Cardiac fibroblast (primary cell): ENCODE results near the gene TRMT44.
A peak's percentile ranks its signal among the peaks of the same experiment; 100 is the strongest.

Source experiments
- DNase-seq, 2 donors: peaks; one replicate each; pipeline versions ENCODE4 v3.0.0 to v3.0.0-alpha.2; 2010; ENCODE audit warnings: low read depth in 2 of 2
- H3K4me3 ChIP-seq, 2 donors: replicated peaks in 1 of 2; 1 replicate in 1 of 2; 2 replicates in 1 of 2; pipeline ENCODE4 v1.5.1; 2011; ENCODE audit warnings: low read depth in 2 of 2, low read length in 2 of 2, mild to moderate bottlenecking in 2 of 2, moderate library complexity in 1 of 2
- TF ChIP-seq, protein P1 (sequence below): IDR thresholded peaks from one replicate; pipeline ENCODE4 v1.5.1; 2011; ENCODE audit warnings: low read depth, mild to moderate bottlenecking, low read length, inconsistent platforms

Gene TRMT44

DNA sequence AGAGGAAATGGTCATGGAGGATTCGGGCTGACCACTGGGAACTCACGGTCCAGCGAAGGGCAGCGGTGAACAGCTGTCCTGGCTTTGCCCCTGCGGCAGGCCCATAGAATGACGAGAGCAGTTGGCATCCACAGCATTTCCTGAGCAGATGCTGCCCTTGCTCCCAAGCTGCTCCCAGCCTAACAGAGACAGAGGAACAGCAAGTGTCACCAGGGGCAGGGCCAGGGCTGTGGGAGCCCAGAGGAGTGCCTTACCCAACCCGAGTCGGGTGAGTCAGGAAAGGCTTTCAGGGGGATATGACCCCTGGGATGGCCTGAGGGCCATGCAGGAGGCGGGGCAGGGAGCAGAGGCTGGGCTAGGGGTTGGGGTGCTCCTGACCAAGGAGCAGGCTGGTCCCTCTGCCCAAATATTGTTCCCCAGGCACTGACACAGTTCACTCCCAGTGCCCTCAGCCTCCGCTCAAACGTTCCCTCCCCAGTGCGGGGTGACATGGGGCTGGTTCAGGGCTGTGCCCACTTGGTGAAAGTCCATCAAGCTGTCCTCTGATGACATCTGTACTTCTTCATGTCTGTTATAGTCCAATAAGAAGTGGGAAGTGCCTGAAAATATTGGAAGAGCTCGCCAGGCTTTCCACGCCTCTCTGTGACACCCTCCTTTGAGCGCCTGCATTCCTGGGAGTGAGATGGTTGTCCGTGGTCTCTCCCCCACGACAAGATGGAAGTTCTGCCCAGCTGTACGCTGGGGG is 74.9 kb downstream of the TRMT44 start:
- TF ChIP-seq, protein P1, sequence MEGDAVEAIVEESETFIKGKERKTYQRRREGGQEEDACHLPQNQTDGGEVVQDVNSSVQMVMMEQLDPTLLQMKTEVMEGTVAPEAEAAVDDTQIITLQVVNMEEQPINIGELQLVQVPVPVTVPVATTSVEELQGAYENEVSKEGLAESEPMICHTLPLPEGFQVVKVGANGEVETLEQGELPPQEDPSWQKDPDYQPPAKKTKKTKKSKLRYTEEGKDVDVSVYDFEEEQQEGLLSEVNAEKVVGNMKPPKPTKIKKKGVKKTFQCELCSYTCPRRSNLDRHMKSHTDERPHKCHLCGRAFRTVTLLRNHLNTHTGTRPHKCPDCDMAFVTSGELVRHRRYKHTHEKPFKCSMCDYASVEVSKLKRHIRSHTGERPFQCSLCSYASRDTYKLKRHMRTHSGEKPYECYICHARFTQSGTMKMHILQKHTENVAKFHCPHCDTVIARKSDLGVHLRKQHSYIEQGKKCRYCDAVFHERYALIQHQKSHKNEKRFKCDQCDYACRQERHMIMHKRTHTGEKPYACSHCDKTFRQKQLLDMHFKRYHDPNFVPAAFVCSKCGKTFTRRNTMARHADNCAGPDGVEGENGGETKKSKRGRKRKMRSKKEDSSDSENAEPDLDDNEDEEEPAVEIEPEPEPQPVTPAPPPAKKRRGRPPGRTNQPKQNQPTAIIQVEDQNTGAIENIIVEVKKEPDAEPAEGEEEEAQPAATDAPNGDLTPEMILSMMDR = no peak
- no peak overlapping the region for H3K4me3 ChIP-seq
- DNase-seq = peak; percentile 28 to 72

DNA sequence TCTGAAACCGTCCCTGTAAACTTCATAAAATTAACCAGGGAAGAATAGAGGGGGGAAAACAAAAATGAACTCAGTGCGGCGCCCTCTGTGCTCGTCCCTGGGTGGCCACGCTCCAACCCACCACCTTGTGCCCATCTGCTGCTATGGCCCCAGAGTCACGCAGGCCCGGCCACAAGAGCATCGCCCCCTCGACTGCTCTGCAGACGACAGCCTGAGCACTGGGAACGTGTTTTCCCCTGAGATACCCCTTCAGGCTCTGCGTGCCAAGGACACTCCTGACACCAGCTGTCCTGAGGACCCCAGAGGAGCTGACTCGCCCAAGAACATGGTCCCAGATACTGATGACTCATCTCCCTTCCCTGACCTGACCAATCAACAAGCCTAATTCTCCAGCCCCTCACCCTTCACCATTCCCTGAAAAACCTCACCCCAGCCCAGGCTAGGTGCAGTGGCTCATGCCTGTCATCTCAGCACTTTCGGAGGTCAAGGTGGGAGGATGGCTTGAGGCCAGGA is 75.5 kb downstream of the TRMT44 start:
- no peak for DNase-seq
- TF ChIP-seq, protein P1 = no peak
- no peak overlapping the region for H3K4me3 ChIP-seq

DNA sequence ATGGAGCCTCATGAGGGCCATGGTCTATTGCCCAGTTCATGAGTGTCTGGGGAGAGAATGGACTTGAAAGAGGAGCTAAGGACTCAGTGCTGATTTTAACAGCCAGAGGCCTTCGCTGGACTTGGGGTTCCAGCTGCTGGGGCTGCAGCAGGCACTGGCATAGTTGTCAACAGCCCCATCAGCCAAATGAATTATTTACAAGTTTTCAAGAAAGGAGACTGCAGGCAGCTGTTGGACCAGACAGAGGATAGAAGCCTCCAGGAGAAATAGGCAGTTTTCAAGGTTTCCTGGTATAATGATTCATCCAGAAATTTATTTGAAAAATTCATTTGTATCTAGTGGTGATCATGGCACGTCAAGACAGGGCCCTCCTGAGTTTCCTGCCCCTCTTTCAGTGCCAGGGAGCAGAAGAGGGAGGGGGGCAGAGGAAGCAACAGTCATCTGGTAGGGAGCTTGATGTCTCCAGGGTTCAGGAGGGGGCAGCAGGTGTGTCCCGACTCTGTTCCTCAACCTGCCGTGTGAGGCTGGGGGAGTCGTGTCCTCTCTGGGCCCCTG is 76.5 kb downstream of the TRMT44 start:
- TF ChIP-seq, protein P1 = no peak
- no peak overlapping the region for H3K4me3 ChIP-seq
- DNase-seq = no peak

DNA sequence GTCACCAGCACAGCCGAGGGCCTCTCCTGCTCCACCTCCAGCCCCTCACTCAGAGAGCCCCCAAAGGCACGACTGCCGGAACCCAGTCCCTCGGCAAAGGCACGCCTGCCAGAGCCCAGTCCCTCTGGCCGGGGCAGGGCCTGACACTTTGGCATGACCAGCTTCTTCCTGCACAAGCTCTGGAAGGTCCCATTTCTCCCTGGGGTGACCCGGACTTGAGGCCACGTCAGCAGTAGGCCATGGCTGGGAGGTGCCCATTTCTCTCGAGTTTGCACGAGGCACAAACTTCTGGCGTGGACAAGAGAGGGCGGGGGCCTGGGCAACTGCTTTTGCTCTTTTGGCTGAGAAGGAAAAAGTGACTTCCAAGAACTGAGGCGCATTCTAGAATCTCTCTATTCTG is 77.4 kb downstream of the TRMT44 start:
- TF ChIP-seq, protein P1 = no peak
- DNase-seq = no peak
- H3K4me3 ChIP-seq = no peak overlapping the region

DNA sequence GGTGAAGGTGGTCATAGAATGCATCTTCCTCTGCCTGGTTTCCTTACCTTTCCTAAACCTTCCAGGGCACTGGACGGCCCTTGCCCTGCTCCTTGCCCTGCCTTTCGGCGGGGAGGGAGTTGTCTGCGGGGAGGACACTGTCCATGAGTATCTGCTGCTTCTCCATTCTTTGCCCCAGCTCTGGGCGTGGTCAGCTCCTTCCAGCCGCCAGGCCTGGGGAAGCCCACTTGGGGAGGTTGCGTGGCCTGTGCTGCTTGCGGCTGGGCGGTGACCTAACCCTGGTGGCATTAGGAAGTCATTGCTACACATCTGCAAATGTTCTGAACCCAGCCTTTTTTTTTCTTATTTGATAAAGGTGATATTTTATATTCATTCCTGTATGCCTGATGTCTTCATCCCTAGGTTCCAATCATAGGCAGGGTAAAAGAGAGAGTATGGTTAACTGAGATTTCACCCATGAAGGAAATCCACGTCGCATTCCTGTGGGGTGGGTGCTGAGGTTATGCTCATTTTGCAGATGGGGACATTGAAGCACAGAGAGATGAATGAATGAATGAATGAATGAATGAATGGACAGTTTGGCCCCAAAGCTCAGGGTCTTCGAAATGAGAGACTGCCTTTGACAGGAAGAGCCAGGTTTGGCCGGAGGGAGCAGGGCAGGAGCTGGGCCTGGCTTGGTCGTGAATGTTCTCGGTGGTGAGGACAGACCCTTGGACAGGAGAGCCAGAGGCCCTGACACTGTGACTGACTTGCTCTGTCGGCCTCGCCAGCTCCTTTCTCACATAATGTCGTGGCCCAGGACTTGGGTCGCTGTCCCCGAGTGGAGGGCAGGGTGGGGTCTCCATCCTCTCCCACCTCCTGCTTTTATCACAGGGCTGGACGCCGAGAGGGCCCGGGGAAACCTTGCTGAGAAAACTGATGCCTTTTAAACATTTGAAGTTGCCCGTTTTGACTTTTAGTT is 81.9 kb downstream of the TRMT44 start:
- TF ChIP-seq, protein P1 = no peak
- DNase-seq = no peak
- no peak overlapping the region for H3K4me3 ChIP-seq

DNA sequence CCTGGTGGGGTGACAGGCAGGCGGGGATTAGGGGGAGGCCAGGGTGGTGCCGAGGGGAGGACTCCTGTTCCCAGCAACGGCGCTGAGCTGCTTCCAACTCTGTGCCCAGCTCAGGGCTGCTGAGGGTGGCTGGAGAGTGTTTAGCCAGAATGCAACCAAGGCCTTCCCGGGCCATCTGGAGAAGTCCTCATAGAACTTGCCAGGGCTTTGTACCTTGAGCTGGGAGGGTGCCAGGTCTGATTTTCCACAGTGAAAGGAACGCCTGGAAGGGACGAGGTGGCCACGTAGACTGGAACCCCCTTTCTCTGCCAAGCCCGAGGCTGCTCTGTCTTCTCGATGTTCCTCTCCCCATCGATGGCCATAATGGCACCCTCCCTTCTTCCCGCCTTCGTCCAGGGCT is 82.6 kb downstream of the TRMT44 start:
- no peak for DNase-seq
- TF ChIP-seq, protein P1 = no peak
- H3K4me3 ChIP-seq = no peak overlapping the region
